Middle frontal gyrus (tissue), 1 donor: ENCODE data around the gene PTGFR.

ENCODE experiments used
- DNase-seq: peaks from one replicate; pipeline ENCODE4 v3.0.0-alpha.2; 2015; ENCODE audit warnings: low spot score; ENCODE audit errors: extremely low spot score

PTGFR gene

DNA sequence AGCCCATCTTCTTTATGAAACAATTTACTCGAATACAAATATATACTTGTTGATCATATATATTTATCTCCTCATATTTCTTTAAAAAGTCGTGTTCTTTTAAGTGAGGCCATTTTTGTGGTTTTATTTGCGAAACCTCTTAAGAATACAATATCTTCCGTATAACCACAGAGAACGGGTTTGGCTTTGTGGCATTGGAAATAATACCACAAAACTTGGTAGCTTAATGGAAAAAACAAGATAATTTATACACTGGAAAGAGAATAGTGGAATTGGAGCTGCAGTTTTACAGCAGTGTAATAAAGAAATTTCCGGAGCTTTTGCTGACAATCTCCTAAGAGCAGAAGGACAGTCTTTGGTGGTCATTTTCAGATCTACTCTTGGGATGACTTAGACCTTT lies 29.4 kb downstream of the PTGFR start:
- DNase-seq: no peak

DNA sequence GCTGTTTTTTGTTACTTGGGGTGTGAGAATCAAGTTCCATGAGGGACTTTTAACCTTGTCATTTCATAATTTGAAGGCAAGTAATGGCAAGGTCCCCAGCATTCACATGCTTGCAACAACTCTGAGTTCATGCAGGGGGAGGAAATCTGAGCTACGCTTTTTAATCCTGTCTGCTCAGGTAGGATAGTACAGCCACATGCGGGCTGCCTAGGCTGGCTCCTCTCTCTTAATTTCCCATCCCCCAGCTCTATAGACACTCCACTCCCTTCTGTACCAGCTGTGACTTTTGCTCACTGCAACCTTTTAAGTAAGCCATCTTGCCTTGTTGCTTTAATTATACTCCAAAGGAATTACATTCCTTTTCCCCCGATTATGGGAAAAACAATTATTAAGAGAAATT lies 30.1 kb downstream of the PTGFR start:
- DNase-seq: no peak

DNA sequence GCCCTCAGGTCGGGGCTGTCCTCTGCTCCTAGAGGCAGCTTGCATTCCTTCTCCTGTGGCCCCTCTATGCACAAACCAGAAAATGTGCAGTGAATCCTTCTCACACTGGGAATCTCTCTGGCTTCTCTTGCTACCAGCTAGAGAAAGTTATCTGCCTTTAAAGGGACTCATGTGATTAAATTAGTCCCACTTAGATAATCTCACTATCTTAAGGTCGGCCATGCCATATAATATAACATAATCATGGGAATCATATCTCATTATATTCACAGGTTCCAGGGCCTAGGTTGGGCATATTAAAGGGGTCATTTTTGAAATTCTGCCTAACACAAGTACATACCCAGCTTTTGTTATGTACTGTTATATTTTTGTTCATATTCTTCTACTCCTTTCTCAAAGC lies 31.4 kb downstream of the PTGFR start:
- DNase-seq: no peak

DNA sequence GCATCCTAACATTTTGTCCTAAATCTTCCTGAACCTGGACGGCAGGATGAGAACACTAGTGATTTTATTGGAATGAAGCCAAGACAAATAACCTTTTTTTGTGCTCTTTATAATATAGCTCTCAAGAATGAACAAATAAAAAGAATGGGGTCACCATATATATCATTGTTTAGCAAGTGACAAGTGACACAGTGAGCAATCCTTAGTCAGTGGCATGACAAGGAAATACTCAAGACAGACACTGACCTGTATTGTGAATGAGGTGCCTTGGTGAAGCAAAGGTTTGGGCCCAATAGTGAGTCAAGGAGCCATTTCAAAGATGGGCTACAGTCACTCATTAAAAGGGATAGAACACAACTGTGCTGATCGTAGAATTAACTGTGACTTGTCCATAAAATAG lies 35.7 kb downstream of the PTGFR start:
- DNase-seq: no peak

DNA sequence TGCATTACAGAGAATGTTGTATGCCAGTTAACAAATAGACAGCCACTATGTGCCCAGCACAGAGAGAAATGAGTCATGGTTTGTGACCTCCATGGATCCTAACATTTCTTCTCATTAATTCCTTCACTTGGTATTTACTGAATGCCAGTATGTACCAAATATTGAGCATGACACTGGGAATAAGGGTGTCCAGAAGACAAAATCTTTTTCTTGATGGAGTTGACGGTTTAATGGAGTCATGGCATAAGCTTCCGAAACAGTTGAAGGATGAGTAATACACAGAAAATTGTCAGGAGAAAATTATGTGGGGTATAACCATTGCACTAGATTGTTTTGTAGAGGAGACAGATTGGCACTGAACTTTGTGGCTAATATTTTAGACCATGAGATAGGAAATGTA lies 36.9 kb downstream of the PTGFR start:
- no peak for DNase-seq

DNA sequence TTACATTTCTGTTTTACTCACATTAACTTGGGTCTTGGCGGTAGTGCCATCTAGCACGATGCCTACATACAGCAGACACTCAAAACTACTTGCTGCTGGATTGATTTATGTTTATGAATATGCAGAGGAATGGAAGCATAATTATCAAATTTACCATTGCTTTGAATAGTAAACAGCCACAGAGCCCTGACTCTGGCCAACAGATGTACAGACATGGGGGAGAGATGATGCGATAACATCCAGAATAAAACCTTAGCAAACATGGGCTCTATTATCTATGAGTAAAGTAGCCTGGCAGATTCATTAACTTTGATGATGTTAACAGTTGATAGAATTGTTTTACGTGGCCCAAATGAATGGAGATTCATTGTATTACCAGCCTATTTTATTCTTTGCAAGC lies 42.8 kb downstream of the PTGFR start:
- no peak for DNase-seq

DNA sequence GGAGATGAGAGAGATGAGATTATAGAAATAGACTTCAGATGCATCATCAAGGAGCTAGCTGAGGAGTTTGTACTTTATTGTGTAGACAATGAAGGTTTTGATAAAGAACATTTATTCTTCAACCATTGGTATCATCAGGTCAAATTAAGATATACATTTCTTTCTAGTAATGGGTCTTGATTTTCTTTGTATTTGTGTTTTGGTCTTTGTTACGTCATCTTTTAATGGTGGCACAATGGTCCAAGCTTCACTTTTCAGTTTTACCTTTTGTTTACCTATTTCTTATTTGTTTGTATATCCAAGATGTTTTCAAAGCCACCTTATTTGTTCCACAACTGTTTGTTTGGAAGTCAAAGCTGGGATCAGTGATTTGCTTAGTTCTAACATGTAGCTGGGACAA lies 44.5 kb downstream of the PTGFR start:
- DNase-seq: no peak

DNA sequence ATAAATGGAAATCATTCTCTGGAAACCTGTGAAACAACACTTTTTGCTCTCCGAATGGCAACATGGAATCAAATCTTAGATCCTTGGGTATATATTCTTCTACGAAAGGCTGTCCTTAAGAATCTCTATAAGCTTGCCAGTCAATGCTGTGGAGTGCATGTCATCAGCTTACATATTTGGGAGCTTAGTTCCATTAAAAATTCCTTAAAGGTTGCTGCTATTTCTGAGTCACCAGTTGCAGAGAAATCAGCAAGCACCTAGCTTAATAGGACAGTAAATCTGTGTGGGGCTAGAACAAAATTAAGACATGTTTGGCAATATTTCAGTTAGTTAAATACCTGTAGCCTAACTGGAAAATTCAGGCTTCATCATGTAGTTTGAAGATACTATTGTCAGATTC lies 45.7 kb downstream of the PTGFR start:
- DNase-seq: no peak

DNA sequence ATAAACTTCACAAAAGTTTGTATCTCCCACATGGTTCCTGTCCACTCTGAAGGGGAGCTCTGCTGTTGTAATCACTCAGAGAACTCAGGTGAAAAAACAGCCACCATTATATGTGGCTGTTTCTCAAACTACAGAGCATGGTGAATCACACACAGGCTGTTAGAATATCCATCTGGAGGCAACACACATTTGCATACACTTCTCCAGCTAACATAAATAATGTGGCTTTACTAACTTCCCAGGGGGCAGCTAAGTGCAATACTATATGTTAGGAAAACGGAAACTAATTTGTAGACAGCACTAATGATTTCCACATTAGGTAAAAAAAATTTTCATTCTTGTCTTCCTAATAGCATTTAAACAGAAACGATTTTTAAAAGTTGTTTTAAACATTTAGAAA lies 49.3 kb downstream of the PTGFR start:
- DNase-seq: no peak

DNA sequence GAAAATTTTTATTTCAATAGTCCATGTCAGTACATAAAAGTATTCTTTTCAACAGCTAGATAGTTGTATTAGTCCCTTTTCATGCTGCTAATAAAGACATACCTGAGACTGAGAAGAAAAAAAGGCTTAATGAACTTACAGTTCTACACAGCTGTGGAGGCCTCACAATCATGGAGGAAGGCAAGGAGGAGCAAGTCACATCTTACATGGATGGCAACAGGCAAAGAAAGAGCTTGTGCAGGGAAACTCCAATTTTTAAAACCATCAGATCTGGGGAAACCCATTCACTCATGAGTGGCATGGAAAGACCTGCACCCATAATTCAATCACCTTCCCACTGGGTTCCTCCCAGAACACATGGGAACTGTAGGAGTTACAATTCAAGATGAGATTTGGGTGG lies 50.7 kb downstream of the PTGFR start:
- DNase-seq: no peak

DNA sequence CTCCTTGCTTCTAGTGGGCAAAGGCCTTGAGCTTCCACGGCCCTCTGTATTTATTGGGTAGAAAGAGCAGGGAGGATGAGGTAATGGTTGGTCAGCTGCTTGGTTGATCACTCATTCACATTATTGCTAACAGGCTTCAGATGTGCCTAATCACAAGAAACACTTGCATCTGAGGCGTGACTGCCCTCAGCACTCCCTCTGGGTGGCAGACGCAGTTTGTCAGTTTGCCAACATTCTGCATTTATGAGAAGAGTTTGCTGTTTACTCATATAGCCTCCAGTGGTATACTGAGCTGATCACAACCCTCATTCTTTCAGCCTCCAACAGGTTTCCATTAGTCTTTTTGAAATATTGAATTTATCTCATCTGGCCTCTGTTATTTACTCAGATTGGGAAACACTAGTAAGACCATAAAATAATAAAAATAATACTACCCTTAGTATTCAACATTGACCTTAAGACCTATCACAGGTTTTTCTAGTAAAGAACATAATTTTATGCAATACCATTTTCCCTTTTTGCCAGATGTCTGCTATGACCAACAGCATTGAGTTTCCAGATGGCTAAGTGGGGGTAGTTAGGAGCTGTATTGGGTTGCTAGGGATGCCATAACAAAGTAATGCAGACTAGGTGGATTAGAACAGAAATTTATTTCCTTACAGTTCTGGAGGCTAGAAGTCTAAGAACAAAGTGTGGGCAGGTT lies 53.3 kb downstream of the PTGFR start:
- no peak for DNase-seq

DNA sequence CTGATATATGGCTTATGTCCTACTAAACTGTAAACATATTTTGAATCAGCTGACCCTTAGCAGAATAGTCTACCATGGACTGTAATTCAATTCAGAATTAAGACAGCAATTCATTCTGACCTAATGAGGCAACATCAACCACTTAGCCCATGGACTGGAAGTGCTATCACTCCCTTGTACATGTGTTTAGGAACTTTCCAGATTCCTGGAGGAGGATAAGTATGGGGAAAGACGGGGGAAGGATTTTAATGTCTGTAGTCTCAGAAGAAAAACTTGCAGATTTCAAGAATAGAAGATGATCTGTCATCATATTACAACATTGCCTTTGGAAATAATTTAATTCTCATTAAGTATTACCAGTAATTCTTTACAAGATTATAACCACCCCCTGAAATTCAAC lies 56.3 kb downstream of the PTGFR start:
- DNase-seq: no peak

DNA sequence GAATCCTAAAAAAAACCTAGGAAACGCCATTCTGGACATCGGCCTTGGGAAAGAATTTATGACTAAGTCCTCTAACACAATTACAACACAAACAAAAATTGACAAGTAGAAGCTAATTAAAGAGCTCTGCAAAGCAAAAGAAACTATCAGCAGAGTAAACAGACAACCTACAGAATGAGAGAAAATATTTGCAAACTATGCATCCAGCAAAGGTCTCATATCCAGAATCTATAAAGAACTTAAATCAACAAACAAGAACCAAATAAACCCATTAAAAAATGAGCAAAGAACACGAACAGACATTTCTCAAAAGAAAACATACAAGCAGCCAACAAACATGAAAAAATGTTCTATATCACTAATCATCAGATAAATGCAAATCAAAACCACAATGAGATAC lies 58.6 kb downstream of the PTGFR start:
- DNase-seq: no peak

DNA sequence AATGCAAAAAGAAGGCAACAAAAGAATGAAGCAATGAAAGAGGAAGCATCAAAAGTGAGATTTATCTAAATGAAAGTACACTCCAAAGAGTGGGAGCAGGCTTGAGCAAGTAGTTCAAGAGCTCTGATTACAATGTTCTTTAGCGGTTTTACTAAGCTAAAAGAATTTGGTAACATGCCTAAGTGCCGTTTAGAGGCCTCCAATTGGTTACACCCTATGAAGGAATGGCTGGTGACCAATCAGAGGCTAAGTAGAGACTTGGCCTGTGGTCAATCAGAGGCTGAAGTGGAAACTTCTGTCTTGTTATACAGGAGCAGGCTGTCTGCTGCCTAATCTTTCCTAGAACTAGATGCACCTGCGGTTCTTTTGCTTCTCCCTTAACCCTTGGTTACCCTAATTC lies 59.1 kb downstream of the PTGFR start:
- DNase-seq: no peak

DNA sequence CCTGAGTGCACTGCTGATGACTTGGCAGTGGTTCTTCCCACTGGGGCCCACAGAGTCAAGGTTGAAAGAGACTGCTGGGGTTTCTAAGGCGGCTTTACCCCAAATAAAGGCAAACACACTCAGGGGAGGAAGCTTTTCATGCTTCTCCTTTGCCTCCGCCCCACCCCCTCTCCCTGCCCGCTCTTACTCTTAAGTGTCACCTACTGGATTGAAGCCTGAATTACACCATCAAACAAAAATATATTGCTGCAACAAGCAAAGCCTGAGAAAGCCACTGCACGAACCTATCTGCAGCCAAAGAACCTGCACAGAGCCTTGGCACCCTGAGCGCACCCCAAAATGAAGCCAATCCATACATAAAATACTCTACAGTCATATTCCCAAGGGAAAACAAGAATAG lies 63.1 kb downstream of the PTGFR start:
- DNase-seq: no peak

DNA sequence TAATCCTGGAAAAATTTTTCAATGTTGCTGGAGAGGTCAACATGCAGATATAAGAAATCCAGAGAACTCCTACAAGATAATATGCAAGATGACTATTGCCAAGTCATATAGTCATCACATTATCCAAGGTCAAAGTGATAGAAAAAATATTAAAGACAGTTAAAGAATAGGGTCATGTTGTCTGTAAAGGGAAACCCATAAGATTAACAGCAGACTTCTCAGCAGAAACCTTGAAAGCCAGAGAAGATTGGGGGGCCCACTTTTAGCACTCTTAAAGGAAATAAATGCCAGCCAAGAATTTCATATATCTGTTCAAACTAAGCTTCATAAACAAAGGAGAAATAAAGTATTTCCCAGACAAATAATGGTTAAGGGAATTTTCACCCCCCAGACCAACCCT lies 64.1 kb downstream of the PTGFR start:
- no peak for DNase-seq

DNA sequence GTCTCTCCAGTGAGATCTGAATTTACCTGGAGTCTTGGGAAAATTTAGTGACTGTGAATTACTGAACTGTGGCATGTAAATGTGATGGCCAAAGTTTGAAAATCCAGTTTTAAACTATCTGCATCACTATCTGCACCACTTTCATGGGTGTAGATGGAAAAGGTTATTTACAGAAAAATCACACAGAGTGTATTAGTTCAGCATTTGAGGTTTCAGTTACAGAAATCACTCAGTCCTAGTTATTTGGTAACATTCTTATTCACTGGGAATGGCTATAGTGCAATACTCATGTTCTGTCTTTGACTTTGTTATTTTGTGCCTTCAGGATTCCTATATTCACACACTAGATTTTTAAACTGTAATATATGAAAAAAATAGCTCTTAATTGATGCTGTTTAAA lies 68.9 kb downstream of the PTGFR start:
- DNase-seq: no peak

DNA sequence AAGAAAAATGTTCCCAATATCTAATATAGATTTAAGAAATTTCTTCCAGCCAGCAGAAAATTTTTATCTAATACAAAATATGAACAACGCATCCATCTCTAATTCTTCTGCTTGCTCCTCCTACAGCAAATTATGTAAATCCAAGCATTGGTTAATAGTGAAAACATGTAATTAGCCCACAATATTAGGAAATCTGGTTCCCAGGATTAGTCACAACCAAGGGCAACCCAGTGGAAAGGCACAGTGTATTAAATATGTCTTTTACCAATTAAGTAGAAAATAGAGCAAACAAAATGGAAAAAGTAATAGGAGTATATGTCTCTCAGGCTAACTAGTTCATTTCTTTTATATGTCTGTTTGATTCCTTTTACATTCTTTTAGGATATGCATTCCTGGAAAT lies 70.0 kb downstream of the PTGFR start:
- no peak for DNase-seq

DNA sequence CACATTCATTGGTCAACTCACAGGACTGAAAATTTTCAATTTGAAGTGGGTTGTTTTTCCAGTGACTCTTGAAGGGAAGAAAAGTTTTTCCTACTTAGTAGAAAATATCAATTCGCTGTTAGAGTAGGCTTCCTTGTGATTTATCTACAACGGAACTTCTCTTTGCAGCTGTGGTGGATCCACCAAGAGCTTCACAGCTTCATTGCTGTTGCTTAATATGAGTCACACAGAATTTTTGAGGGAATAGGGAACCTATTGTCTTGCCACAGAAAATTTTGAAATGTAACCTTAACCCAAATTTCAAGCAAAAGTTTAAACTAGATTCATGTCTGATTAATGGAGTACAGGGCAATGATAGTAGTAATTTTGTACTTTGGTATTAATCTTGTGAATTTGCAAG lies 71.1 kb downstream of the PTGFR start:
- DNase-seq: no peak

DNA sequence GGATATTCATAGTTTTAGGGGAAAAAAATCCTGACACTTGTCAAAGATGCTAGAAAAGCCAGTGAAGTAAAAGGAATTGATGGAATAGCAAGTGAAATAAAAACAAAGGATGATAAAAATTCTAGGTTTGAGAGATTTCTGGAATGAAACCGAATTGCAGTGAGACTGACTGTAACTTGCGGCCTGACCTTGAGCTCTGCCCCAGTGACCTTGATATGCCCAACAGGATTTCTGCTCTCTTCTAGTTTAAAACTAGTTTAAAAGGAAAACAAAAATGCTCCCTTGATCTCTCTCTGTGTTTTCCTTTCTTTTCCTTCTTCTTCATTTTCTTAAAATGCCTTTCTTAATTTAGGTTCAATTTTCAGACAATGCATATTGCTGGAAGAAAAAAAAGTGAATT lies 74.6 kb downstream of the PTGFR start:
- DNase-seq: no peak

DNA sequence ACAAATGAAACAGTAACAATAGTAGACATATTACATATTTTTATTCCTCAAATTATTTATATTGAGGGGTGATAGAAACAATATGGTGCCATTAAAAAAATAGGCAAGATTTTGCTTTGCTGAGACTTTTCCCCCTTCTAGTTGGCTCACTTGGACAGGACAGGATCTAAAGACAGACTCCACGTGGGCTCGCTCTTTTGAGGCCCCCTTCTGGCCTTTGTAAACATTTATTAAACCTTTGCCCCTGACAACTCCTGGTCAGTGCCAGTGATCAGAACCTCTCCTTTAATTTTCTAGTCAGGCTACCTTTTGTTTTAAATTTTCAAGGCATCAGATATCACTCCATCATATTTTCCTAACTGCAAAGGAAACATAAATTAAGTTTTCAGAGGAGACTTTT lies 79.8 kb downstream of the PTGFR start:
- no peak for DNase-seq

DNA sequence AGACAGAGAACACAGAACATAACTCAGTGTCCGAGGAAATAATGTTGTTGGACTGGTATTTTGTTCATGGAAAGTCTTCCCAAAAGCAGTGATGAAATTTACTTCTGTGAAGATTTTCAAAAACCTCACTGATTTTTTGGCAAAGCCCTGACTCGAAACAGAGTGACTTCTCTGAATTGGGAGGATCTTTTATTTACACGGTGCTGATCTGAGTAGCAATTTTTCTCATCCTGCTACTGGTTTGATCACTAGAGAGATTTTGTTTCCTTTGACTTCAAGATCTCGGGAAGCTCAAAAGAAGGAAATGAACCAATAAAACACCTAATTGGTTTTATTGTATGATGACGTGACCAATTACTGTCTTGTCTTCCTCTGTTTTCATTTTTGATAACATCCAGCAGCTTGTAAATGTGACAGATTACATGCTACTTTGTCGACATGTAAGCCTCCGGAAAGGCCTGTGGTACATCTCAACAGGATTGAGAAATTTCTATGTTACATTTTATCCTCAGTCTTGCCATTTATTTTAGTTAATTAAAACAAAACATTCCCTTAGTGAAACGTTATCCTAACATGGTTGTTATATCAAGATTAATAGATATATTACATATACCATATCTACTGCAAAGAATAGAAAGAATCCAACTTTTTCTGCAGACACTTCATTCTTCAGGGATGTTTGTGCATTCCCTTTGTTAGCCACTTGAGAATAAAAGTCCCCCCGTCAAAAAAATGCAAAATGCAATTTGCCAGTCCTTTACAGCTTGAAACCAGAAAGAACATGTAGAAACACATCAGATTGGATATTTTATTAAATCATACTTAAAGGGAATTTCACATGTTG lies 86.7 kb downstream of the PTGFR start:
- no peak for DNase-seq

DNA sequence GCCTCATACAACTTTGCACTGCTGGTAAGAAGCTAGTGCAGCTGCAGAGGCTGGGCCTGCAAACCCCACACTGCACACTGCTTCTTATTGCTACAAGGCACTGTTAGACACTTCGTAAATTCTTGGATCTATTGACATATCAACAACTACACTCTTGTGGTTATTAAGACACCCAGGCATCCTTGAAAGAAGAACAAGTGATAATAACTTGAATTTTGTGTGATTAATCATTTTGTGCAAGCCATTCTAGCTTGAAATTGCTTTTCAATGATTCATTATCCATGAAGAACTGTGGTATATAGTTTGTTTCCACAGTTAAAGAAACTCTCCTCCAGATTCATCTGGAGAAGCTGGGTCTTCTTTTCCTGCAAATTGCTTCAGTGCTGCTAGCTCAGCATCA lies 95.8 kb downstream of the PTGFR start:
- no peak for DNase-seq
